Hematopoietic multipotent progenitor cell treated with erythropoietin and hydrocortisone succinate and interleukin-3 and kit ligand, for 6 days (in vitro differentiated cells): ENCODE data around the gene PMIS2.

ENCODE experiments used
- DNase-seq: peaks from one replicate; pipeline ENCODE4 v3.0.0-alpha.2; 2015

The PMIS2 gene

GRCh38 chr19:35556846-35557538 is 29.0 kb upstream of the PMIS2 start:
- no peak for DNase-seq

- DNase-seq: peak; percentile 72
These were observed 28.2 kb upstream of the PMIS2 start for GRCh38 chr19:35557539-35558399.

- no peak for DNase-seq
These were observed 27.3 kb upstream of the PMIS2 start for GRCh38 chr19:35558400-35559280.

GRCh38 chr19:35559281-35559659 is 26.7 kb upstream of the PMIS2 start:
- DNase-seq: no peak

- DNase-seq: no peak
These were observed 26.2 kb upstream of the PMIS2 start for GRCh38 chr19:35559781-35560180.

GRCh38 chr19:35560271-35560670 is 25.7 kb upstream of the PMIS2 start:
- DNase-seq: no peak

- DNase-seq: no peak
These were observed 25.3 kb upstream of the PMIS2 start for GRCh38 chr19:35560677-35561076.

- no peak for DNase-seq
These were observed 24.5 kb upstream of the PMIS2 start for GRCh38 chr19:35561436-35561835.

- DNase-seq: no peak
These were observed 23.6 kb upstream of the PMIS2 start for GRCh38 chr19:35562336-35562735.

- DNase-seq: no peak
These were observed 23.2 kb upstream of the PMIS2 start for GRCh38 chr19:35562776-35563175.

- DNase-seq: no peak
These were observed 22.7 kb upstream of the PMIS2 start, which contains the start of gene ATP4A for GRCh38 chr19:35563207-35563829. Gene ATP4A (minus strand): TSS chr19:35563658. CDS start chr19:35563629, 29 bp downstream.

- no peak for DNase-seq
These were observed 20.7 kb upstream of the PMIS2 start for GRCh38 chr19:35565016-35565856.

- DNase-seq: no peak
These were observed 19.2 kb upstream of the PMIS2 start for GRCh38 chr19:35566738-35567137.

- no peak for DNase-seq
These were observed 16.6 kb upstream of the PMIS2 start for GRCh38 chr19:35569281-35569781.

GRCh38 chr19:35571406-35571965 is 14.5 kb upstream of the PMIS2 start:
- DNase-seq: no peak

- no peak for DNase-seq
These were observed 8.1 kb upstream of the PMIS2 start for GRCh38 chr19:35577918-35578317.

- DNase-seq: no peak
These were observed 7.3 kb upstream of the PMIS2 start for GRCh38 chr19:35578707-35579106.

- DNase-seq: no peak
These were observed 3.2 kb upstream of the PMIS2 start for GRCh38 chr19:35582760-35583159.

GRCh38 chr19:35587321-35587720 is 1.3 kb downstream of the PMIS2 start:
- no peak for DNase-seq

- DNase-seq: no peak
These were observed 4.9 kb downstream of the PMIS2 start for GRCh38 chr19:35590875-35591274.

- peak; percentile 63 for DNase-seq
These were observed 6.3 kb downstream of the PMIS2 start for GRCh38 chr19:35592226-35592625.
